Stimulated activated CD8-positive, alpha-beta memory T cell treated with anti-CD3 and anti-CD28 coated beads, Interleukin-2, amount 100 ng/mL, for 1 hour (primary cell): ENCODE measurements around the gene SCUBE1.

Experiments
- DNase-seq, 2 donors: peaks; one replicate each; pipeline ENCODE4 v3.0.0-alpha.2; 2020; ENCODE audit warnings: low read depth in 2 of 2

The SCUBE1 gene

GRCh38 chr22:43199541-43199940 lies 143.6 kb downstream of the SCUBE1 start:
- DNase-seq = no peak

GRCh38 chr22:43198936-43199335 lies 144.2 kb downstream of the SCUBE1 start:
- no peak for DNase-seq

GRCh38 chr22:43198126-43198525 lies 145.0 kb downstream of the SCUBE1 start:
- DNase-seq = no peak

- no peak for DNase-seq
These were observed 145.8 kb downstream of the SCUBE1 start for GRCh38 chr22:43197271-43197941.

GRCh38 chr22:43191831-43192230 lies 151.3 kb downstream of the SCUBE1 start:
- no peak for DNase-seq

DNA sequence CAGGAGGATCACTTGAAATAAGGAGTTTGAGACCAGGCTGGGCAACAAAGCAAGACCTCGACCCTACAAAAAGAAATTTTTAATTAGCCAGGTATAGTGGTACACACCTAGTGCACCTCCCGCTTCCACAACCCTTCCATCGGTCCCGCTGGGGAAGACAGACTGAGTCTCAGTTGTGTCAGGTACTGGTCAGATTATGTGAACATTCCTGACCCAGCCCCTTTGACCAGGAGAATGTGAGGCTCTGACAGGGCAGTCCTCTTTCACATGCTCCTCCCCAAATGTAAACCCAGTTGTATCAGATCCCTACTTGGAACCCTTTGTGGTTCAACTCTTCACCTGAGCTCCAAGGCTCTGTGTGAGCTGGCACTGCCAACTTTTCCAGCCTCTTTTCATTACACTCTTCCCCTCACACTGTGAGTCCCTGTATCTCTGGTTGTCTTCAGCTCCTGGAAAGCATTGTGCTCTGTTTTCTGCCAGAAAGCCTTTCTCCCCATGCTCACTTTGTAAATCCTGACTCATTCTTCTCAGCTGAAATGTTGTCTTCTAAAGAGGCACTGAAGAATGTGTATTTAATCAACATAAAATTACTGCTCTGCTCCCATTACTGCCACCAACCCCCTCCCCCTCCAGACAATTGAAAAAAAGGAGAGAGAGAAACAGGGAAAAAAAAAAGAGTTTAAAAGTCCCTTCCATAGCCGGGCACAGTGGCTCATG lies 154.2 kb downstream of the SCUBE1 start:
- DNase-seq = no peak

GRCh38 chr22:43187171-43188099 lies 155.7 kb downstream of the SCUBE1 start:
- DNase-seq = peak; percentile 92

GRCh38 chr22:43186272-43187170 lies 156.7 kb downstream of the SCUBE1 start, which contains the start of gene TTLL12:
TTLL12 (minus strand) TSS chr22:43187134; CDS start chr22:43187069, 65 bp downstream.
- peak; percentile 14 to 45 for DNase-seq

- no peak for DNase-seq
These were observed 157.3 kb downstream of the SCUBE1 start for GRCh38 chr22:43185860-43186261.

- no peak for DNase-seq
These were observed 159.5 kb downstream of the SCUBE1 start for GRCh38 chr22:43183496-43184277.

- DNase-seq = no peak
These were observed 160.4 kb downstream of the SCUBE1 start for GRCh38 chr22:43182726-43183125.

GRCh38 chr22:43182118-43182517 lies 161.1 kb downstream of the SCUBE1 start:
- DNase-seq = no peak

GRCh38 chr22:43181321-43182076 lies 161.7 kb downstream of the SCUBE1 start:
- no peak for DNase-seq

- DNase-seq = no peak
These were observed 162.5 kb downstream of the SCUBE1 start for GRCh38 chr22:43180670-43181069.

GRCh38 chr22:43179911-43180195 lies 163.3 kb downstream of the SCUBE1 start:
- no peak for DNase-seq

DNA sequence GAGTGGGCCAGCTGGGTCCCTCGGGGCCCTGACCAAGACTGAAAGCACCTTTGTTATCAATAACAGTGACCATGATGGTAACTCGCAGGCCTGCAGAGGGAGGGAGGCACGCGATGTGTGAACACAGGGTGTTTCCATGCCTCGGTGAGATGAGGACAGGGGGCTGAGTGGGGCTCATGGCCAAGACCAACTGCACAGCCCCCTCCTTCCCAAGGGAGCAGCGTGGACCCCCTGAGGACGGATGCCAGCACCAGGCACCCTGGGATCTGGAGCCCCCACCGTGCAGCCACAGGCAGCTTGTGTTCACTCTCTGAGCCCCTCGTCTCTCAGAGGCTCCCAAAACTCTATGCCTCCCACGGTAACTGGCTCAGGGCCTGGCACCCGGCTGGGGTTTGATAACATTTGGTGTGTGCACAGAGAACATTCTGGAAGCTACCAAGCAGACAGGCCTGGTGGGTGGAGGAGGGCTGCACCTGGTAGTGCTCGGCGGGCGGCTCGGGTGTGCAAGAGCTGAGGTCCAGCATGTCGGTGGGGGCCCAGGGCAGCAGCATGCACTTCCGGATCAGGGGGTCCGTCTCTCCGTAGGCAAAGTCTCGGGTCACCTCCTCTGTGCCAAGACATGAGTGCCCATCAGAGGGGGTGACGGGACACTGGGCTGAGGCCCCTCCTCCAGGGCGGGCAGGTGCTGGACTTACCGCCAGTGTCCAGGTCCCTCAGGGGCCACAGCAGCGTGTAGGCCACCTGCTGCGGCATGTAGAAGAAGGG lies 163.8 kb downstream of the SCUBE1 start:
- DNase-seq = no peak

GRCh38 chr22:43177479-43177878 lies 165.7 kb downstream of the SCUBE1 start:
- no peak for DNase-seq

DNA sequence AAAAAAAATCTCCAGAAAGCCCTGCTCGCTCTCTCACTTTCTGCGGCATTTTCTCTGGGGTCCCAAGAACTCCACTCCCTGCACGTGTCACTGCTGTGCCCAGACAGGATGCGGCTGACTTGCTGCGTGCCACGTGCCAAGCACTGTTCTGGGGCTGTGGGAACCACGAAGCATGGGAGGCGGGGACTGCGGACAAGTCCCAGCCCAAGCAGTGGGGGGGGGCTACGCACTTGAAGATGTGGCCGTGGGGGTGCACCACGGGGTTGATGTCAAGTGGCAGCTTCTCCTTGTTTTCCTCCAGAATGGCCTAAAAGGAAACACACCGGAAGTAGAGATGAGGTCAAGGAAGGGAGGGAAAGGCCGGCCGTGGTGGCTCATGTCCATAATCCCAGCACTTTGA lies 167.1 kb downstream of the SCUBE1 start:
- DNase-seq = no peak

DNA sequence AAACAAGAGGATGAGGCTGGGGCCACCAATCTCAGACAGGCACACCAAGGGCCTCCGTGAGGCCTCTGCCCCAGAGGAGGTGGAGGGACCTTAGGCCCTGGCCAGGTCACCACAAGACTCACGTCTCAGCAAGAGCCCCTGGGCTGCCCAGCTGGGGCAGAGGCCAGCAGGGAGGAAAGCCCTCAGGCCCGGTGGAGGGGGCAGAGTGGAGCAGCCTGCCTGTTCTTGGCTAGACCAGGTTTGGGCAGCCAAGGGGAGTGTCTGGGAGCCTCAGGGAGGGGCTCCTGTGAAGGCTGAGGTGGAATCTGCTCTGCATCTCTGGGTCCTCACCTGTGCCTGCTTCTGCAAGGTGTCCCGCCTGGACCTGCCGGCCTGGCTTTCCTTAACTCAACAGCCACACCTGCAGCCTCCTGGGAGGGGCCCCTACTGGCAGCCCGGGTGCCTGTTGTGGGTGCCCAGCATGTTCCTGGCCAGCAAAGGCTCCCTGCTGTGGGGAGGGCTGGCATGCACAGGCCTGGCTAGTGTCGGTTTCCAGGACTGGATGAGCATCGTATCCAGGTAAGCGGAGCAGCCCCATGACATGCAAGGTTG lies 168.1 kb downstream of the SCUBE1 start:
- no peak for DNase-seq
